Tibial nerve (tissue), 4 donors: Measurements from ENCODE around the gene ARFGAP2.

Experiments
- CTCF ChIP-seq, 5 experiments: fragments of 200-600 bp in 3 of 5; fragments of 450-650 bp in 2 of 5; sonication (generic) in 3 of 5; IDR thresholded peaks; one replicate each; pipeline ENCODE4 v1.5.1; 2016 to 2019; ENCODE audit warnings: antibody characterized with exemption in 5 of 5, mild to moderate bottlenecking in 3 of 5, moderate library complexity in 2 of 5
- EP300 ChIP-seq, 2 donors: sonication (generic); formaldehyde crosslinking; IDR thresholded peaks; one replicate each; pipeline ENCODE4 v1.6.1; 2017; ENCODE audit warnings: antibody characterized with exemption in 2 of 2, mild to moderate bottlenecking in 1 of 2
- POLR2A ChIP-seq, 2 donors: fragments of 450-650 bp; IDR thresholded peaks; one replicate each; pipeline ENCODE4 v1.6.1; 2017; ENCODE audit warnings: antibody characterized with exemption in 2 of 2, mild to moderate bottlenecking in 2 of 2, moderate library complexity in 2 of 2

GRCh38 chr11:47154616-47155570, 21.8 kb downstream of the ARFGAP2 start:
- TF ChIP-seq POLR2A (IDR thresholded peaks at IDR 0.05) (no peak), CTCF (IDR thresholded peaks at IDR 0.05) (no peak), EP300 (IDR thresholded peaks at IDR 0.05) (no peak)
